GM18867 (cell line): Measurements from ENCODE around the gene BCS1L.

Experiments used
- ATAC-seq: cut with Tn5 transposase; IDR thresholded peaks from one replicate; pipeline ENCODE4 v1.9.1; 2021; ENCODE audit warnings: mild to moderate bottlenecking, moderate library complexity; ENCODE audit not compliant: unreplicated experiment

BCS1L gene

DNA sequence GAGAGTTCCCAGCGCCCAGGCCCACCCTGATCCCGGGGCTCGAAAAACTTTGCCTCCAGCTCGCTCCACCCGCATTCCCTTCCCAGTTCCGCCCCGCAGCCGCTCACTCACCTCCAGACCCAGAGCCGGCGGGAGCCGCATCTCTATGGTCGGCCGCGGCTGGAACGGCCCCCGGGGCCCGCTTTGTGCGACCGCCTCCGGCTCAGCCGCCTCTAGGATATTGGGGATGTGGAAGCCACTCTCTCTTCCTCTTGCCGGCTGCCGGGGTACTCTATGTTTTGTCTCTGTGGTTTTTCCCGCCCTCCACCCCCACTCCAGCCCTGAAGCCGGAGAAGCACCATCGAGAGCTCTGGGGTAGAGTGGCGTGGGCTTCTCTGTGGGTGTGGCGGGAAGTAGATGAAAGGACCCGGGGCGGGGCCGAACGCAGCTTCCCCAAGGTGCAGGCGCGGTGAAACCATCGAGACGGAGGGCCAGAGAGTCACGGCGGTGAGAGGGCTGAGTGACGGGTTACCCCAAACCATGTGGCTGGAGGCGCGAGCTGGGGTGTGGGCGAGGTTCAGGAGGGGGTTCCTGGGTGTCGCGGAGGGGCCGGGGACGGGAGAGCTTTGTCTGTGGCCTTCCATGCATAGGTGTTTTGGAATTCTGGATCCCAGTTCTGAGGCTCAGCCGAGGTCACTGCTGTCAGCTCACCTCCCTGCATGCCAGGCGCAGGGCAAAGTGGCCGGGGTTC, at the start of gene BCS1L, which contains the start of gene ZNF142:
Gene BCS1L, plus strand, starts transcription at position 426 of the 730 bp plus-strand sequence. CDS start 1,305 bp downstream, outside the sequence.
Gene ZNF142, minus strand, starts transcription at position 366 of the 730 bp plus-strand sequence. CDS start 3,194 bp downstream, outside the sequence.
- ATAC-seq: peak; percentile 93

- ATAC-seq: no peak
Observed at GRCh38 chr2:218615868-218616315, 43.6 kb upstream of the BCS1L start.

DNA sequence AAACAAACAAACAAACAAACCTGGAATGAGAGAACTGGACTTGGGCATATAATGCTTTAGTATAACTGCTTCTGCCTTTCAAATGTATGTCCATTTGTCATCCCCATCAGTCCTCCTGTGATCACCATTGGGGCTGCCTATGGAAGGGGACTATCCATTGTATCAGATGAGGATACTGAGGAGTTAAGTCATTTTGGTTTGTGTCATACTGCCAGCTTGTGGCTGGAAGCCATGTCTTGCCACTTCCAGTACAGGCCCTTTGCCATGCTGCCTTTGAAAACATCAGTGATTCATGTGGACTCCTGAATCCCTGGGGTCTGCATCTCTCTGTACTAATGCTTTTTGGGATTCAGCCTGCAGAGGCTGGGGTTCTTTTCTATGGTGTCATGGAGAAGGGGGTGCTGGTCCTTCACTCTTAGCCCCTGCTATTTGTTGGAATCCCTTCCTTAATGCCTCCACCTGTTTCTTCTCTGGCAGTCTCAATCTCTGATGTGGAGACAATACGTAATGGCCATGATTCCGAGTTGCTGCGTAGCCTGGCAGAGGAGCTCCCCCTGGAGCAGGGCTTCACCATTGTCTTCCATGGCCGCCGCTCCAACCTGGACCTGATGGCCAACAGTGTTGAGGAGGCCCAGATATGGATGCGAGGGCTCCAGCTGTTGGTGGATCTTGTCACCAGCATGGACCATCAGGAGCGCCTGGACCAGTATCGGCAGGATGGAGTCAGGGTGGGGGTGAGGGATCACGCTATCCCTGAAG, 41.2 kb upstream of the BCS1L start:
- no peak for ATAC-seq

DNA sequence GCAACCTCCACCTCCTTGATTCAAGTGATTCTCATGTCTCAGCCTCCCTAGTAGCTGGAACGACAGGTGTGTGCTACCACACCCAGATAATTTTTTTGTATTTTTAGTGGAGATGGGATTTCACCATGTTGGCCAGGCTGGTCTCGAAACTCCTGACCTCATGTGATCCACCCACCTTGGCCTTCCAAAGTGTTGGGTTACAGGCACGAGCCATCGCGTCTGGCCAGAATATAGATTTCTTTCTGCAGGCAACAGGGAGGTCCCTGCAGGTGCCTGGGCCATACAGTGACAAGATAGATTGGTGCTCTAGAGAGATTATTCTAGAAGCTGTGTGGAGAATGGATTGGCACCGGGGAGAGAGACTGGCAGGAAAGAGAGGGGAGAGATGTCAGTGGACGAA, 38.5 kb upstream of the BCS1L start:
- ATAC-seq: no peak

GRCh38 chr2:218622606-218623365, 36.7 kb upstream of the BCS1L start:
- ATAC-seq: no peak

GRCh38 chr2:218623366-218623705, 36.1 kb upstream of the BCS1L start:
- ATAC-seq: no peak

GRCh38 chr2:218626369-218626768, 33.1 kb upstream of the BCS1L start:
- no peak for ATAC-seq

DNA sequence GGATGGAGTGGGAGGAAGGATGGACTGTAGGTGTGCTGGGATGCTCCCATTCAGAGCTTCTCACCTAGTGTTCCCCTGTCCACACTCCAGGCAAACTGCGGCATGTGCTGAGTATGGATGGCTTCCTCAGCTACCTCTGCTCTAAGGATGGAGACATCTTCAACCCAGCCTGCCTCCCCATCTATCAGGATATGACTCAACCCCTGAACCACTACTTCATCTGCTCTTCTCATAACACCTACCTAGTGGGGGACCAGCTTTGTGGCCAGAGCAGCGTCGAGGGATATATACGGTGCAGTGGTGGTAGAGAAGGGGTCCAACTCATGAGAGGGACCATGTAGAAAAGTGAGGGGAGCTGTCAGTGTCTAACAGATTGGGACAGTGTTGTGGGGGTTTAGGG, 31.5 kb upstream of the BCS1L start:
- ATAC-seq: no peak

DNA sequence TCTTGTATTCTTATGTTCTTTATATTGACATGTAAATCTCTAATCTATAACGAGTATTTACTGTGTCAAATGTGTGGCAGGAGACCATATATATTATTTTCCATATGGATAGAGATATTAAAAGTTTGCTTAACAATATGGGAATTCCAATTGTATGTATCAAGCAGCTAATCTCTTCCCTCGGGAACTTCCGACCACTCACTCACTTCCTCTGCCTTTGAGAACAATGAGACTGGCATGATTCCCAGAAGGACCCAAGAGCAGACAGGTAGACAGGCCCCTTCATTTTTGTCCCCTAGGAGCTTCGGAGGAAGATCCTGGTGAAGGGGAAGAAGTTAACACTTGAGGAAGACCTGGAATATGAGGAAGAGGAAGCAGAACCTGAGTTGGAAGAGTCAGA, 27.6 kb upstream of the BCS1L start:
- ATAC-seq: no peak

DNA sequence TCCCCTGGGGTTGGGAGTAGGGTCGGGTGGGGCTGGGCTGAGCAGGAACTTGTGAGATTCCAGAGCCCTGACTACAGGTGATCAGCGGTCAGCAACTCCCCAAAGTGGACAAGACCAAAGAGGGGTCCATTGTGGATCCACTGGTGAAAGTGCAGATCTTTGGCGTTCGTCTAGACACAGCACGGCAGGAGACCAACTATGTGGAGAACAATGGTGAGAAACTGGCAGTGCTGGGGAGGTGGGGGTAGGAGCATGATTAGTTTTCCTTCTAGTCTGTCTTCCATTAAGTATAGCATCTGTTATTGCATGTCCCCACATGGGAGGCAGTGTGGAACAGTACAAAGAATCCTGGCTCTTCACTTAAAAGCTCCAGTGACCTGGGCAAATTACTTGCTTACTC, 23.8 kb upstream of the BCS1L start:
- ATAC-seq: no peak

GRCh38 chr2:218638372-218638771, 21.1 kb upstream of the BCS1L start:
- no peak for ATAC-seq

DNA sequence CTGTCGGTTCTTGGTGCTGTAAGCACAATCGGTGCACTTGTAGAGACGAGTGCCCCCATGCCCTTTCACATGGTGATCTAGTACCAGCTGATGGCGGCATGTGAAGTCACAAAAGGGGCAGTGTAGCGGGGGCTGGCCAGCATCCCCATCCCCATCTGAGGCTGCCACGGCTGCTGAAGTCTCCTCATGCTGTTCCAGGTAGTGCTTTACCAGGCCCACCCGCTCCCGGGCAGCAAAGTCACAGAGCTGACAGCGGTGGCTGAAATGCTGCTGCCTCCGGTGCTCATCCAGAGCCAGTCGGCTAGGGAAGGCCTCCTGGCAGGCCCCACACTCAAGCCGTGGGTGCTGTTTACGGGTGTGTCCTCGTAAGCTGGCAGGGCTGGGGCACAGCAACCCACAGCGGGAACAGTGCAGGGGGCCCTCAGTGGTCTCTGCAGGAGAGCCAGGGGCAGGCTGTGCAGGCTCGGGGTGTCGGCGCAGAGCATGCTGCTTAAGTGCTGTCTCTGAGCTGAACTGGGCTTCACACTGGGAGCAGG, 17.3 kb upstream of the BCS1L start:
- ATAC-seq: no peak

DNA sequence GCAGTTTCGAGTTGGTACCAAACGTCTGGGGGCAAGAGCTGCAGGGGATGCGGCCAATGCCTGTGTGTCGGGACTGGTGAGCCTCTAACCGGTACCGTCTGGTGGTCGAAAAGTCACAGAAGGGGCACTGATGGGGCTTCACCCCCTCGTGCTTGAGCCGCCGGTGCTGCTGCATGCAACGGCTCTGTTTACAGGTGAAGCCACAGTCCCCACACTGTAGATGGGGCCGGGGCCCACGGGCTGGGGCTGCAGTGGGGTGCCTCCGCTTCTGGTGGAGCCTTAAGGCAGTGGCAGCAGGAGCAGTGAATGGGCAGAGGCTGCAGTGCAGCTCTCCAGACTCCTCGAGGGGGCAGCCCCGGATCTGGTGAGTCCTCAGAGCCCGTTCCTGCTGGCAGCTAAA, 16.7 kb upstream of the BCS1L start:
- ATAC-seq: no peak

DNA sequence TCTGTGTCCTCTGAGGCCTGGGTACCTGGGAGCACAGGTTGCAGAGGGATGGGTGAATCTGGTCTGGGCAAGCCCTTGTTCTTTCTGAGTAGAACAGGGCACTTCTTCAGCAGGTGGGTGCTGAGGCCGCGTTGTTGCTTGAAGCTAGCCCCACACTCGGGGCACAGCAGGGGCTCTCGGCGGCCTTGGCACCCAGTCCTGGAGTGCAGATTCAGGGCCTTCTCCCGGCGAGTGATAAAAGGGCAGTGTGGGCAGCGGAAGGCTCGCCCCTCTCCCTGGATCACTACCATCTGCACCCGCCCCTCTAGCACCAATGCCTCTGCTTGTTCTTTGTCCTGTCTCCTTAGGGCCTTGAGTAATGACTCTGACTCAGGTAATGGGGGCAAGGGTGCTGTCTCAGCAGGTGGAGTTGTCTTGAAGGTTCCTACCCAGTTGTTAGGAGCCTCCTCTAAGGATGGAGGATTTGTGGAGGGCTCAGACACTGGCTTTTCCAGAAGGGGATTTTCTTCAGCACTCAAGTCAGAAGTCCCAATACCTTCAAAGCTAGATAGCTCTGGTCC, 15.7 kb upstream of the BCS1L start:
- no peak for ATAC-seq

DNA sequence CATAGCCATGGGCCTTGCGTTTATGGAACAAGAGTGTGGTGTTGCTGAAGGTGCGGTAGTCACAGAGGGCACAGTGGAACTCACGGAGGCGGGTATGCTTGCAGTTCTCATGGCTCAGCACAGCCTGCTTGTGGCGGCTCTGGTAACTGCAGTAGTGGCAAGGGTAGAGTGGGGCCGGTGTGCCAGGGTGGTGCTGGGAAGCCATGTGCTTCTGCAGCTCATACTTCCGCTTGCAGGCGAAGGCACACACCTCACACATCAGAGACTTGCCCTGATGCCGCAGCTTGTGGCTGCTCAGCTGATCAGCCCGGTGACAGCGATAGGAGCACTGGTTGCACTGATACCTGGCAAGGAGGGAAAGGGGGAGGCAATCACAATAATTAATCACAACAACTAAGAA, 14.8 kb upstream of the BCS1L start:
- ATAC-seq: no peak

GRCh38 chr2:218645126-218645525, 14.4 kb upstream of the BCS1L start:
- ATAC-seq: no peak

DNA sequence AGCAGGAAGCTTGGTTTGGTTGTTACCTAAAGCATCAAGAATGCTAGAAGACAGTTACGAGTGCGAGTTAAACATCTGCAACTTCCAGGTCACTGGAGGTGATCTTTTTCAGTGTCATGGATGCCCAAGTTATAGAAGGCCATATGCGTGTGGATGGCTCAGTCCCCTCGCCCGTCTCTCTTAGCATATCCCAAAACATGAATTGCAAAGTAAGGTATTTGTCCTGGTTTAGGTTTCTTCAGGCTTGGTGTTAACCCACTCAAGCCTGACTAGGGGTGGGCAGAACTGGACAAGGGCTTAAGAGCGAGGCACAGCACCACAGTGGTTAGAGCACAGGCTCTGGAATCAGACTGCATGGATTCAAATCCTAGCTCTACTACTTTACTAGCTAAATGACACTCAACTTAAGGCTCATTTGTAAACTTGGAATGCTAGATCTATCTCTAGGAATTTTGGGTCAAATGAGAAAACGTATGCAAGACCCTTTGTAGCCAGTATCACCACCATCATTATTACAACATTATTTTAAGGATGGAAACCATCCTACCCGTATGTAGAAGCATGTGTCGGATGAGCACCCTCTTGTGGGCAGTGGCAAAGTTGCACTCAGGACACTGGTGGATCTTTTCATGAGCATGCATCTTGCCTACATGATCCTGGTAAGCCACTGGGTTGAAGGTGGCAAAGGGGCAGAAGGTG, 11.2 kb upstream of the BCS1L start:
- ATAC-seq: peak; percentile 54

- no peak for ATAC-seq
Observed at GRCh38 chr2:218648787-218649100, 10.7 kb upstream of the BCS1L start.

DNA sequence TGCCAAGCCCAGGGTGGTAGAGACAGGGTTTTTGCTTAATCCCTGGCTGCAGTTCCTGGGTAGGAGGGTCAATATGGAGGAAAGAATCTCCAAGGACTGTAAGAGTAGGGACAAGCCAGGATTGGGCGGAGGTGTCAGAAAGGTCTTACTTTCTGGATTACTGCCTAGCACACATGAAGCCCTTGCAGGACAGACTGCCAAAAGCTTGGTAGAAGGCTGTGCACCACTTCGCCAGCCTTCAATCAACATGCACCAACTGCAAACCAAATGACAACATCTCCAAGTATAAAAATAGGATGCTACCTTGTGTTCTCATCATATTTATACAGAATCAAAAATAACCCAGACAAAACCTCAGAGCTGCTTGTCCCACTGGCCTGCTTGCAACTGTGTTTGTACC, 3.7 kb upstream of the BCS1L start:
- ATAC-seq: no peak

GRCh38 chr2:218658671-218659257, 719 bp upstream of the BCS1L start:
- ATAC-seq: peak; percentile 49
